Panc1 (cell line): ENCODE results near the gene ETFA. TPM values are rescaled to one million over a fixed set of nuclear protein-coding genes. Genes with fewer than 3 reads are reported as not detected.

Experiments used
- ATAC-seq: fragments of 200-7000 bp; cut with Tn5 transposase; 2 replicates; pipeline ENCODE4 v1.9.1; 2020; ENCODE audit warnings: mild to moderate bottlenecking, moderate library complexity
- BruUV-seq: library from RNA; stranded (reverse); fragments of 400-500 nt; replicated peaks from 2 replicates; lab custom pipeline; 2021; lab: Mats Ljungman, UMichigan
- CTCF ChIA-PET: fragments of 300-600 bp; sonication (Branson Sonifier 250); formaldehyde crosslinking; loops from one replicate; lab custom pipeline; 2022; ENCODE audit warnings: antibody characterized with exemption; lab: Charles Lee
- POLR2A ChIA-PET: fragments of 300-600 bp; sonication (Branson Sonifier 250); formaldehyde crosslinking; loops from one replicate; lab custom pipeline; 2022; ENCODE audit warnings: antibody characterized with exemption; lab: Charles Lee
- DNase-seq: peaks from one replicate; pipeline ENCODE4 v3.0.0-alpha.2; 2010; ENCODE audit warnings: low read depth, low spot score
- H3K27ac ChIP-seq: 2 replicates; pipeline ENCODE4 v1.5.1; 2011; ENCODE audit warnings: mild to moderate bottlenecking, low read length, inconsistent platforms
- H3K27me3 ChIP-seq: fragments of 200-500 bp; sonication (Bioruptor generic); 2 replicates; pipeline ENCODE4 v1.6.0; 2014; ENCODE audit warnings: low read length, inconsistent platforms; ENCODE audit not compliant: control insufficient read depth, insufficient read depth
- H3K36me3 ChIP-seq: fragments of 200-500 bp; sonication (Bioruptor generic); 2 replicates; pipeline ENCODE4 v1.5.1; 2014; ENCODE audit warnings: inconsistent platforms, mild to moderate bottlenecking, low read length, moderate library complexity; ENCODE audit not compliant: control insufficient read depth, insufficient read depth
- H3K4me1 ChIP-seq: 2 replicates; pipeline ENCODE4 v1.5.1; 2011; ENCODE audit warnings: inconsistent platforms, mild to moderate bottlenecking, low read length, moderate library complexity; ENCODE audit not compliant: control insufficient read depth, insufficient read depth
- H3K4me3 ChIP-seq, 2 experiments: 2 replicates each; pipeline ENCODE4 v1.5.1; 2011 to 2012; ENCODE audit warnings: low read depth in 2 of 2, low read length in 2 of 2, mild to moderate bottlenecking in 2 of 2, inconsistent platforms in 1 of 2, moderate library complexity in 1 of 2
- H3K9me3 ChIP-seq: fragments of 200-500 bp; sonication (Bioruptor generic); 2 replicates; pipeline ENCODE4 v1.5.1; 2014; ENCODE audit warnings: low read depth, mild to moderate bottlenecking, inconsistent platforms, low read length, moderate library complexity; ENCODE audit not compliant: control insufficient read depth, insufficient read depth
- POLR2AphosphoS5 ChIP-seq: IDR thresholded peaks from 2 replicates; pipeline ENCODE4 v1.6.1; 2012; ENCODE audit warnings: mild to moderate bottlenecking, low read depth, low read length, moderate library complexity
- SIN3A ChIP-seq: IDR thresholded peaks from 2 replicates; pipeline ENCODE4 v1.6.1; 2012; ENCODE audit warnings: low read depth, mild to moderate bottlenecking, low read length, moderate library complexity, borderline replicate concordance; ENCODE audit not compliant: insufficient read depth
- TCF7L2 ChIP-seq: IDR thresholded peaks from 2 replicates; pipeline ENCODE4 v1.6.1; 2011; ENCODE audit warnings: mild to moderate bottlenecking, low read depth, low read length, inconsistent platforms
- in situ Hi-C: cut with HindIII; loops from 2 replicates; pipeline ENCODE4 v1.10.0; 2016; ENCODE audit warnings: low sequenced_read_pairs, low pct_unique_long_range_greater_than_20kb
- intact Hi-C: fragments of 100-400 bp; cut with micrococcal nuclease; formaldehyde crosslinking; loops from one replicate; pipeline ENCODE4 v1.10.0; 2022; ENCODE audit not compliant: unreplicated experiment
- total RNA-seq: library from RNA; stranded (reverse); gene quantifications from one replicate; pipeline ENCODE4 v1.2.1, GENCODE V29; 2021; ENCODE audit not compliant: unreplicated experiment
- TF ChIP-seq, protein P1 (sequence below), 2 experiments: IDR thresholded peaks; 2 replicates each; pipeline ENCODE4 v1.6.1; 2011 to 2012; ENCODE audit warnings: low read depth in 2 of 2, control low read depth in 1 of 2, low read length in 1 of 2, mild to moderate bottlenecking in 1 of 2, moderate library complexity in 1 of 2; ENCODE audit not compliant: insufficient read depth in 1 of 2
- TF ChIP-seq, protein P2 (sequence below): fragments of 450-650 bp; IDR thresholded peaks from 2 replicates; pipeline ENCODE4 v1.5.1; 2017; ENCODE audit warnings: mild to moderate bottlenecking

Gene ETFA
- total RNA-seq, 1 experiment from 2014 or later: 159 TPM

DNA sequence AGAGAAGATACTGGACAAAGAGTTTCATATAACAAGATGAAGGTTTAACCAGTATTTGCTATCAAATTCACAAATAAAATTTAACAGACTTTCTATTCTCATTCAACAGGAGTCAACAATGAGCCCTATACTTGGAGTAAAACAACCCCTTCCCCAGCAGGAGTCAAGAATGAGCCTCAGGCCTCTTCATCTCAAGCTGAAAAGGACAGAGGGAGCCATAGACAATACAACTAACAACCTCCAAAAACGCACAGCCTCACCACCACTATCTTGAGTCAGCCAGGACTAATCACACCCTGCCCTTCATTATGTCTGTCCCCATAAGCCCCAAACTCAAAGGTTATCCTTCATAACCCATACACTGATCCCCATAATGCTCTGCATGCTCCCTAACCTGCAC, 36.4 kb downstream of the ETFA start:
- no peaks in the 10 kb centered on the region for H3K9me3 ChIP-seq
- in situ Hi-C loops (no loop called here), intact Hi-C loops (no loop called here)
- ChIA-PET CTCF (no interaction called here), POLR2A (interaction anchor here (0.7 kb wide), 1 partner anchor 24 kb away, joined by 3 read pairs; no protein-coding TSS in a partner anchor)
- ATAC-seq: no peak
- DNase-seq: no peak
- no peaks in the 10 kb centered on the region for H3K4me1 ChIP-seq
- H3K27ac ChIP-seq: no peak overlapping the region
- BruUV-seq: no TSS peak
- TF ChIP-seq, protein P1, sequence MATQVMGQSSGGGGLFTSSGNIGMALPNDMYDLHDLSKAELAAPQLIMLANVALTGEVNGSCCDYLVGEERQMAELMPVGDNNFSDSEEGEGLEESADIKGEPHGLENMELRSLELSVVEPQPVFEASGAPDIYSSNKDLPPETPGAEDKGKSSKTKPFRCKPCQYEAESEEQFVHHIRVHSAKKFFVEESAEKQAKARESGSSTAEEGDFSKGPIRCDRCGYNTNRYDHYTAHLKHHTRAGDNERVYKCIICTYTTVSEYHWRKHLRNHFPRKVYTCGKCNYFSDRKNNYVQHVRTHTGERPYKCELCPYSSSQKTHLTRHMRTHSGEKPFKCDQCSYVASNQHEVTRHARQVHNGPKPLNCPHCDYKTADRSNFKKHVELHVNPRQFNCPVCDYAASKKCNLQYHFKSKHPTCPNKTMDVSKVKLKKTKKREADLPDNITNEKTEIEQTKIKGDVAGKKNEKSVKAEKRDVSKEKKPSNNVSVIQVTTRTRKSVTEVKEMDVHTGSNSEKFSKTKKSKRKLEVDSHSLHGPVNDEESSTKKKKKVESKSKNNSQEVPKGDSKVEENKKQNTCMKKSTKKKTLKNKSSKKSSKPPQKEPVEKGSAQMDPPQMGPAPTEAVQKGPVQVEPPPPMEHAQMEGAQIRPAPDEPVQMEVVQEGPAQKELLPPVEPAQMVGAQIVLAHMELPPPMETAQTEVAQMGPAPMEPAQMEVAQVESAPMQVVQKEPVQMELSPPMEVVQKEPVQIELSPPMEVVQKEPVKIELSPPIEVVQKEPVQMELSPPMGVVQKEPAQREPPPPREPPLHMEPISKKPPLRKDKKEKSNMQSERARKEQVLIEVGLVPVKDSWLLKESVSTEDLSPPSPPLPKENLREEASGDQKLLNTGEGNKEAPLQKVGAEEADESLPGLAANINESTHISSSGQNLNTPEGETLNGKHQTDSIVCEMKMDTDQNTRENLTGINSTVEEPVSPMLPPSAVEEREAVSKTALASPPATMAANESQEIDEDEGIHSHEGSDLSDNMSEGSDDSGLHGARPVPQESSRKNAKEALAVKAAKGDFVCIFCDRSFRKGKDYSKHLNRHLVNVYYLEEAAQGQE (IDR thresholded peaks at IDR 0.05; ENCODE audit: insufficient read depth in 1 of 2, low read depth in 2 of 2, low read length in 1 of 2): no peak
- TF ChIP-seq POLR2AphosphoS5 (no peak), SIN3A (no peak), TCF7L2 (no peak)
- TF ChIP-seq, protein P2, sequence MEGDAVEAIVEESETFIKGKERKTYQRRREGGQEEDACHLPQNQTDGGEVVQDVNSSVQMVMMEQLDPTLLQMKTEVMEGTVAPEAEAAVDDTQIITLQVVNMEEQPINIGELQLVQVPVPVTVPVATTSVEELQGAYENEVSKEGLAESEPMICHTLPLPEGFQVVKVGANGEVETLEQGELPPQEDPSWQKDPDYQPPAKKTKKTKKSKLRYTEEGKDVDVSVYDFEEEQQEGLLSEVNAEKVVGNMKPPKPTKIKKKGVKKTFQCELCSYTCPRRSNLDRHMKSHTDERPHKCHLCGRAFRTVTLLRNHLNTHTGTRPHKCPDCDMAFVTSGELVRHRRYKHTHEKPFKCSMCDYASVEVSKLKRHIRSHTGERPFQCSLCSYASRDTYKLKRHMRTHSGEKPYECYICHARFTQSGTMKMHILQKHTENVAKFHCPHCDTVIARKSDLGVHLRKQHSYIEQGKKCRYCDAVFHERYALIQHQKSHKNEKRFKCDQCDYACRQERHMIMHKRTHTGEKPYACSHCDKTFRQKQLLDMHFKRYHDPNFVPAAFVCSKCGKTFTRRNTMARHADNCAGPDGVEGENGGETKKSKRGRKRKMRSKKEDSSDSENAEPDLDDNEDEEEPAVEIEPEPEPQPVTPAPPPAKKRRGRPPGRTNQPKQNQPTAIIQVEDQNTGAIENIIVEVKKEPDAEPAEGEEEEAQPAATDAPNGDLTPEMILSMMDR: no peak
- H3K4me3 ChIP-seq: no peak overlapping the region
- peaks cover 12% of the 10 kb centered on the region; the same call in 1 of the 2 replicates for H3K36me3 ChIP-seq
- H3K27me3 ChIP-seq: no peaks in the 10 kb centered on the region

DNA sequence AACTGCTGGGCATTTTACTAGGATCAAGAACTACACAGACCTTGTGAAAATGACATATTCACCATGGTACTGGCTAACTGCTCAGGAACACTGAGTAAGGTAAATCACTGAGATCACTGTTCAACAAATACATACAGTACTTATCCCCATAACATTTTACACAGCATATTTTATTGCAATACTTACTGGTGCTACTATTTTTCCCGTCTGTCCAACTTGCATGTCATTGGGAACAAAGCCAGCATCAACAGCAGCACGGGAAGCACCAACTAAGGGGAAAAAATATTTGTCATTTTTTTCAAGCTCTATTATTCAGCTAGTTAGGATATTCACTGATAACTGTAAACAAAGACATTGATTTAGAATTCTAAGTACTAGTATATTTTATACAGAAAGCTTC, 37.0 kb downstream of the ETFA start:
- in situ Hi-C loops (no loop called here), intact Hi-C loops (no loop called here)
- ChIA-PET POLR2A (no interaction called here), CTCF (no interaction called here)
- ATAC-seq: no peak
- TF ChIP-seq, protein P1 (IDR thresholded peaks at IDR 0.05; ENCODE audit: insufficient read depth in 1 of 2, low read depth in 2 of 2, low read length in 1 of 2): no peak
- no peak for TF ChIP-seq POLR2AphosphoS5
- no peak for TF ChIP-seq SIN3A
- no peak for TF ChIP-seq TCF7L2
- TF ChIP-seq, protein P2: no peak
- Histone ChIP-seq H3K9me3 (no peaks in the 10 kb centered on the region), H3K27ac (no peak overlapping the region), H3K36me3 (peaks cover 12% of the 10 kb centered on the region; the same call in 1 of the 2 replicates), H3K4me3 (no peak overlapping the region), H3K27me3 (no peaks in the 10 kb centered on the region), H3K4me1 (no peaks in the 10 kb centered on the region)
- no TSS peak for BruUV-seq
- DNase-seq: no peak
